SK-N-SH treated with all-trans-retinoic acid at 6 μM for 48 hours (cell line): Measurements from ENCODE around the gene MUTYH.

Source experiments
- ATAC-seq: fragments of 200-7000 bp; cut with Tn5 transposase; 3 replicates; pipeline ENCODE4 v1.9.1; 2020; ENCODE audit warnings: mild to moderate bottlenecking, moderate library complexity
- ARNTL ChIP-seq: fragments of 450-650 bp; formaldehyde crosslinking; IDR thresholded peaks from 2 replicates; pipeline ENCODE4 v1.5.0; 2020; ENCODE audit warnings: low read depth, mild to moderate bottlenecking, moderate library complexity, borderline replicate concordance
- BACH2 ChIP-seq: fragments of 250-450 bp; sonication (Bioruptor Pico); IDR thresholded peaks from 2 replicates; pipeline ENCODE4 v1.9.0; 2021; ENCODE audit warnings: mild to moderate bottlenecking, borderline replicate concordance
- CSDC2 ChIP-seq: fragments of 250-450 bp; sonication (Bioruptor Pico); IDR thresholded peaks from 2 replicates; pipeline ENCODE4 v1.5.0; 2020; ENCODE audit warnings: mild to moderate bottlenecking, moderate library complexity
- CSRNP3 ChIP-seq: fragments of 250-450 bp; sonication (Bioruptor Pico); IDR thresholded peaks from 2 replicates; pipeline ENCODE4 v1.5.1; 2021; ENCODE audit warnings: mild to moderate bottlenecking, moderate library complexity
- ESRRG ChIP-seq: fragments of 250-450 bp; sonication (Bioruptor Pico); IDR thresholded peaks from 2 replicates; pipeline ENCODE4 v1.6.1; 2021; ENCODE audit warnings: mild to moderate bottlenecking
- GLIS3 ChIP-seq: fragments of 250-450 bp; sonication (Bioruptor Pico); IDR thresholded peaks from 2 replicates; pipeline ENCODE4 v1.5.0; 2020; ENCODE audit warnings: mild to moderate bottlenecking, moderate library complexity
- ISL1 ChIP-seq: fragments of 250-450 bp; sonication (Bioruptor Pico); IDR thresholded peaks from 2 replicates; pipeline ENCODE4 v2.1.2; 2022; ENCODE audit warnings: mild to moderate bottlenecking, moderate library complexity
- OSR1 ChIP-seq: fragments of 250-450 bp; sonication (Bioruptor Pico); IDR thresholded peaks from 2 replicates; pipeline ENCODE4 v1.8.0; 2022; ENCODE audit warnings: moderate library complexity, mild to moderate bottlenecking, inconsistent platforms
- PATZ1 ChIP-seq: fragments of 250-450 bp; sonication (Bioruptor Pico); IDR thresholded peaks from 2 replicates; pipeline ENCODE4 v1.8.0; 2020; ENCODE audit warnings: mild to moderate bottlenecking, moderate library complexity, borderline replicate concordance
- POU6F1 ChIP-seq: fragments of 250-450 bp; sonication (Bioruptor Pico); IDR thresholded peaks from 2 replicates; pipeline ENCODE4 v1.8.0; 2021; ENCODE audit warnings: low read depth, mild to moderate bottlenecking, moderate library complexity, borderline replicate concordance
- PPARA ChIP-seq: fragments of 250-450 bp; sonication (Bioruptor Pico); IDR thresholded peaks from 2 replicates; pipeline ENCODE4 v1.5.0; 2020; ENCODE audit warnings: mild to moderate bottlenecking, borderline replicate concordance
- RARB ChIP-seq: fragments of 250-450 bp; sonication (Bioruptor Pico); IDR thresholded peaks from 2 replicates; pipeline ENCODE4 v1.8.0; 2021; ENCODE audit warnings: mild to moderate bottlenecking, moderate library complexity
- SNAI2 ChIP-seq: fragments of 250-450 bp; sonication (Bioruptor Pico); IDR thresholded peaks from 2 replicates; pipeline ENCODE4 v1.5.0; 2020; ENCODE audit warnings: mild to moderate bottlenecking, moderate library complexity
- TCF4 ChIP-seq: fragments of 250-450 bp; sonication (Bioruptor Pico); IDR thresholded peaks from 2 replicates; pipeline ENCODE4 v1.8.0; 2021; ENCODE audit warnings: mild to moderate bottlenecking, moderate library complexity, borderline replicate concordance
- TOX ChIP-seq: fragments of 250-450 bp; sonication (Bioruptor Pico); IDR thresholded peaks from 2 replicates; pipeline ENCODE4 v1.8.0; 2021; ENCODE audit warnings: mild to moderate bottlenecking, moderate library complexity, borderline replicate concordance
- TSHZ2 ChIP-seq: fragments of 250-450 bp; sonication (Bioruptor Pico); IDR thresholded peaks from 2 replicates; pipeline ENCODE4 v1.5.0; 2020; ENCODE audit warnings: mild to moderate bottlenecking, moderate library complexity
- ZC3H10 ChIP-seq: fragments of 250-450 bp; sonication (Bioruptor Pico); IDR thresholded peaks from 2 replicates; pipeline ENCODE4 v1.5.1; 2021; ENCODE audit warnings: mild to moderate bottlenecking, moderate library complexity
- ZFP3 ChIP-seq: fragments of 250-450 bp; sonication (Bioruptor Pico); IDR thresholded peaks from 2 replicates; pipeline ENCODE4 v1.5.0; 2020; ENCODE audit warnings: mild to moderate bottlenecking, moderate library complexity
- ZFP30 ChIP-seq: fragments of 450-650 bp; formaldehyde crosslinking; IDR thresholded peaks from 2 replicates; pipeline ENCODE4 v1.5.0; 2022; ENCODE audit warnings: mild to moderate bottlenecking, moderate library complexity
- ZNF565 ChIP-seq: fragments of 450-650 bp; formaldehyde crosslinking; conservative IDR thresholded peaks from 2 replicates; pipeline ENCODE4 v1.5.0; 2020; ENCODE audit warnings: low read depth, mild to moderate bottlenecking, moderate library complexity
- ZNF70 ChIP-seq: fragments of 450-650 bp; formaldehyde crosslinking; IDR thresholded peaks from 2 replicates; pipeline ENCODE4 v1.5.0; 2020; ENCODE audit warnings: mild to moderate bottlenecking, moderate library complexity
- ZNF8 ChIP-seq: fragments of 450-650 bp; formaldehyde crosslinking; IDR thresholded peaks from 2 replicates; pipeline ENCODE4 v1.5.0; 2020; ENCODE audit warnings: mild to moderate bottlenecking, moderate library complexity

MUTYH gene

GRCh38 chr1:45375104-45376090 is 35.2 kb upstream of the MUTYH start:
- ATAC-seq: peak; percentile 35; the same call in 2 of the 3 replicates
- TF ChIP-seq GLIS3: no peak
- no peak for TF ChIP-seq TSHZ2 (CRISPR knock-in tag)
- TF ChIP-seq ZFP3 (CRISPR knock-in tag): no peak
- no peak for TF ChIP-seq PPARA (CRISPR knock-in tag)
- no peak for TF ChIP-seq ZNF565 (CRISPR knock-in tag)
- no peak for TF ChIP-seq ZFP30 (CRISPR knock-in tag)
- no peak for TF ChIP-seq ZC3H10
- no peak for TF ChIP-seq ZNF70
- TF ChIP-seq SNAI2: no peak
- TF ChIP-seq RARB: no peak
- no peak for TF ChIP-seq CSDC2 (CRISPR knock-in tag)
- TF ChIP-seq BACH2 (CRISPR knock-in tag): no peak
- TF ChIP-seq ARNTL: no peak
- no peak for TF ChIP-seq TOX (CRISPR knock-in tag)
- no peak for TF ChIP-seq POU6F1 (CRISPR knock-in tag)
- TF ChIP-seq ESRRG (CRISPR knock-in tag): no peak
- no peak for TF ChIP-seq ZNF8 (CRISPR knock-in tag)
- TF ChIP-seq TCF4 (CRISPR knock-in tag): no peak
- no peak for TF ChIP-seq OSR1 (CRISPR knock-in tag)

GRCh38 chr1:45373573-45373972 is 33.3 kb upstream of the MUTYH start:
- no peak for ATAC-seq
- TF ChIP-seq PPARA (CRISPR knock-in tag) (no peak), CSDC2 (CRISPR knock-in tag) (no peak)

- no peak for TF ChIP-seq ZC3H10
- no peak for TF ChIP-seq ZFP30 (CRISPR knock-in tag)
- TF ChIP-seq OSR1 (CRISPR knock-in tag): no peak
- no peak for TF ChIP-seq CSRNP3 (CRISPR knock-in tag)
- TF ChIP-seq TOX (CRISPR knock-in tag): no peak
- no peak for TF ChIP-seq TCF4 (CRISPR knock-in tag)
- no peak for TF ChIP-seq PPARA (CRISPR knock-in tag)
- TF ChIP-seq ZNF8 (CRISPR knock-in tag): no peak
- no peak for TF ChIP-seq BACH2 (CRISPR knock-in tag)
- no peak for TF ChIP-seq ISL1 (CRISPR knock-in tag)
- TF ChIP-seq ESRRG (CRISPR knock-in tag): no peak
- no peak for TF ChIP-seq ZFP3 (CRISPR knock-in tag)
- no peak for TF ChIP-seq PATZ1 (CRISPR knock-in tag)
- no peak for TF ChIP-seq SNAI2
- TF ChIP-seq RARB: no peak
- ATAC-seq: no peak
These were observed 30.3 kb upstream of the MUTYH start for GRCh38 chr1:45370575-45370974.
